GM18505 (cell line): ENCODE results near the gene LRRTM4.
"Not testable (repeated sequence)": the region's sequence is repeated elsewhere in the genome, so short reads cannot be mapped to it uniquely, and the experiment has no call there.

Source experiments
- ATAC-seq: cut with Tn5 transposase; IDR thresholded peaks from one replicate; pipeline ENCODE4 v1.9.1; 2021; ENCODE audit not compliant: unreplicated experiment
- POLR2A ChIP-seq: IDR thresholded peaks from 4 replicates; pipeline ENCODE4 v1.6.1; 2011; ENCODE audit warnings: borderline replicate concordance; ENCODE audit not compliant: insufficient read depth, insufficient read length; ENCODE audit errors: extremely low read depth

The LRRTM4 gene

DNA sequence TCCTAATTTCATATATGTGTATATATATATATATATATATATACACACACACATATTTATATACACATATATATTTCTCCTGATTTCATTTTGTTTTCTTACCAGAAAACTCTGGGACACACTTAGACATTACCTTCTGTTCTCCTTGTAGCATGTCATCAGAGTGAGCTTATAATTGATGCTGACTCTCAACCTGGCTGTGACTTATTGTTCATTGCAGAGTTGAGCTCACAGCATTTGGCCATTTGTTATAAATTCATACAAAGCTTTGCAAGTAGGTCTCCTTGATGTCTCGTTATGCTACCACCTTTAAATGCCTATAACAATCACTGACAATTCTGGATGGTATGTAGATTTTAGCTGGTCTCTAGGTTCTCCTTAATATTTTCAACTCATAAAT, 314.8 kb downstream of the LRRTM4 start:
- no peak for TF ChIP-seq POLR2A
- ATAC-seq = no peak

DNA sequence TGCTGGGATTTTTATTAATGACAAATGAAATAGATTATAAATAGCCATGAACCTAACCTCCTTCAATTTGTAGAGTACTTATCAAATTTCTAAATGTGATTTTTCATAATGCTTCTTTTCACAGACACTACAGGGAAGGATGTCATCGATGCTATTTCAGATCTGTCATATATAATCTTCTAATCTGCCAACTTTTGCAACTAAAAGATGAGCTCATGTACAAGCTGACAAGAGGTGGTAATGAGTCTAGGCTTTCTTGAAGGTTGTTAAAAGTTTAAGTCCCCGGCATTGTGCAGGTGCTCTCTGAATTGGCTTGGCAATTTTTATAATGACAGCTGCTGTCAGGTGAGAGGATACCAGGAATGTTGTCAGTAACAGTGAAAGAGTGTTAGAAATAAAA, 320.4 kb downstream of the LRRTM4 start:
- no peak for ATAC-seq
- no peak for TF ChIP-seq POLR2A

DNA sequence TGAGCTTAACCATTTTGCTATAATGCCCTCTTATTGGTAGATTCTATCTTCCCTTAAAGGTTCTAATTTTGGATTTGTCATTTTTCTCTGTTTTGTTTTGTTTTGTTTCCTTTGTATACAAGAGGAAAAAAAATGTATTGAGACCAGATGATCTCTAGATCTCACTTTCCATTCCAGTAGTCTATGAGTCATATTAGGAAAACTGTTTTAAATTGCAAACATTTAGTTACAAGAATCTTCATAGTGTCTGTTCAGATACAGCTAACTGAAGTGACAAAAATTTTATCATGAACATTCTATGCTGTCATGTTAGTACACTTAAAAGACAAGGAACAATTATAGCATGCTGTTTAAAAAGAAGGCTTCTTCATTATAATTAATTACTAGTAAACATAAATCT, 322.8 kb downstream of the LRRTM4 start:
- ATAC-seq = no peak

DNA sequence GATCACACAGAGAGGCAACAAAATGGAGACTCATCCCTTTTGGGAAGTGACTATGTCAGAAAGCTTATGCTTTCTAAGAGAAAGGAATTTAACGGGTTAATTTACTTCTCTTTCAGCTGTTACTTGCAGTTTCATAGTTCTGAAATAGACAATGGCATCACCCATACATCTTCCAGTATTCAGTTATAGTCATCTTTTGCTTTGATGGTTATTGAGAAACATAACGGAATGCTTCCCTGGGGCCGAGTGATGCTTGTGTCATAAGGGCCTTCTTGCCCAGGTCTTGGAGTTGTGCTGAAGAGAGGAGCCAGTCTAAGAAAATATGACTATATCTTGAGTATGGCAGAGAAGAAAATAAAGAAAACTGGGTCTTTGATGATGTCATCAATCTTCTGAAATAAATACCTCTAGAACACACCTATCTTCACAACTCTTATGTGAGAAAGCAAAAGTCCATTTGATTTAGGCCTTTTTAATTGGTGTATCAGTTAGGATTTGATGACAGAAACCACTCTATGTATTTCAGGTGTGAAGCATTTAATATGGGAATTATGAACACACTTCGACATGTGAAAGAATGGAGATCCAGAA, 328.2 kb downstream of the LRRTM4 start:
- ATAC-seq = no peak
- no peak for TF ChIP-seq POLR2A

More for the DNA sequence above, 322.8 kb downstream of the LRRTM4 start:
- no peak for TF ChIP-seq POLR2A

DNA sequence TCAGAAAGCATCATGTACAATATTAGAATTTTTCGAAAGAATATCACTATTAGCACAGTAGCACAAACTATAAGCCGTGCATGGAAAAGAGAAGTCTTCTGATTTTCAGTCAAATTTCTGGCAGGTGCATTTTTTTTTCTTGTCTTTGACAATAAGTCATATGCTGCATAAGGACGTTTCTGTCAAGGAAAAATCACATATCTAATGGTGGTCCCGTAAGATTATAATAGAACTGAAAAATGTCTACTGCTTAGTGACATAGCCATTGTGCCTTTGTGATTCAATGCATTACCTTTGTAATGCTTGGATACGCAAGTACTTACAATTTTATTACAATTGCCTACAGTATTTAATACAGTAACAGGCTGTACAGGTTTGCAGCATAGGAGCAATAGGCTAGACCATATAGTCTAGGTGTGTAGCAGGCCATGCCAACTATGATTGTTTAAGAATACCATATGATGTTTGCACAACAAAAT, 329.3 kb downstream of the LRRTM4 start:
- TF ChIP-seq POLR2A = no peak
- ATAC-seq = no peak

DNA sequence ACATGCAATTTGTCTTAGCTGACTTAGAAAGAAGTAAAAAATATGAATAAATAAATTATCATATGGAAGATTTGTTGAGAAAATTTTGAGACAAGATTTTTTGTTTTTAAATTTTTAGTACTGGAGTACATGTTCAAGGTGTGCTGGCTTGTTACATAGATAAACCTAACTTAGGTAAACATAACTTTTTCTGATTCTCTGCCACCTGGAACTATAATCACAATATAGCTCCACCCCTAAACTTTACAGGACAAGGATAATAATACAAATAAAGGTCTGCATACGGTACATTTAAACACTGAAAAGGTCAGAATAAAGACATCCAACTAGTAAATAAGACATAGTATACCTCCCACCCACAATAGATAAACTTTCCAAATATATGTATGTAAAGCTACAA, 330.5 kb downstream of the LRRTM4 start:
- TF ChIP-seq POLR2A = no peak
- no peak for ATAC-seq

DNA sequence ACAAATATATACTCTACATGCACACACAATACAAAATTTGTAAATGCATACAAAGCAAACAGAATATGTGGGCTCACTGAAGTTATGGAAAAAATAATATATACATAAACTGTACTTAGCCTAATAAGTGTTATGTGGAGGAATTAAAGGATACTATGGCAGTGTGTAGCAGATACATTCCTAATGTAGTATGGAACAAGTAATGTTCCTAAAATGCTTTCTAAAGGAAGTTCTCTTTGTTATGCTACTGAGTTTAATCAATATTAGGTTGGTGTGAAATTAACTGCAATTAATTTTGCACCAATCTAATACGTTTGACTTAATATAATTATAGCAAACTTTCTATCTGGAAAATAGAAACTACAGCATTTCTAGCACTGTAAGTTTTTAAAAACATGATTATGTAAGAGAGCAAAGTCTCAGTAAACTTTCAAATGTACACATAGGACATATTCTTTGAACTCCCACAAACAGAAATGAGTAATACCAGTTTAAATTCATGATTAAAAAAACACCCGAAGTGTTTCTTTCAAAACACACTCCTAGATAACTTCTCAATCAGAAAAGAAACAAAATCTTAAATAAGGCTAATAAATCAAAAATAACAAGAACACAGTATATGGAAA, 331.3 kb downstream of the LRRTM4 start:
- ATAC-seq = no peak
- no peak for TF ChIP-seq POLR2A

DNA sequence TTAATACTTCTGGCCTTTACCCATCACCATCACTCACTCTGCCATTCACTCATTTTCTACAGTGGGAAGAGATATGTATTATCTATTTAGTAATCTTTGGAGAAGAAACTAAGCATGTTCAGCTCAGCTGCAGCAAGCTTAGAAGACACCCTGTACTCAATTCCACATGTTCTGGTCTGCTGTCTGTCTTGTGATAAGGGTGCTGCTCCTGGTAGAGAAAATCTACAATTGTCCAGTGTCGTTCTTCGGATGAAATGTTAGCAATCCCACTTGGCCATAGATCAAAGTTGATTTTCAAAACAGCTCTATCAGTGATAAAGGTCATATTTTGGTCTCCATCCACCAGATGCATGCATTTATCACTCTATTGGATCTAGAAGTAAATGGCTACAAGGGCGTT, 337.1 kb downstream of the LRRTM4 start:
- TF ChIP-seq POLR2A = no peak
- no peak for ATAC-seq

DNA sequence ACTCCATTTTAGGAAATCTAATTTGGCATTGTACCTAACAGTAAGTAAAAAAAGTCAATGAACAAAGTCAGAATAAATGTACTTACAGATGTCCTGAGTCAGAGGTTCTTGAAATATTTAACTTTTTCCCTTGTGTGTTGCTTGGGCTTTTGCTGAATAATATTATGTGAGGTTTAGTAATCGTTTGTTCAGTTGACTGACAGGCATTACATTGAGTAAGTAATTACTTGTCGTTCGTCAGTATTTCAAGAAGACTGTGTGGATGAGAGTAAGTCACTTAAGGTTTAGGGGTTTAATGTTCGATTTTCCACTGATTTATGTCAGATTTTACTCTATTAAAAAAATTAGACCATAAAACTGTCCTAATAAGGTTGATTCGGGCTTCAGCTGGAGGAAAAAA, 342.9 kb downstream of the LRRTM4 start:
- no peak for ATAC-seq
- no peak for TF ChIP-seq POLR2A

DNA sequence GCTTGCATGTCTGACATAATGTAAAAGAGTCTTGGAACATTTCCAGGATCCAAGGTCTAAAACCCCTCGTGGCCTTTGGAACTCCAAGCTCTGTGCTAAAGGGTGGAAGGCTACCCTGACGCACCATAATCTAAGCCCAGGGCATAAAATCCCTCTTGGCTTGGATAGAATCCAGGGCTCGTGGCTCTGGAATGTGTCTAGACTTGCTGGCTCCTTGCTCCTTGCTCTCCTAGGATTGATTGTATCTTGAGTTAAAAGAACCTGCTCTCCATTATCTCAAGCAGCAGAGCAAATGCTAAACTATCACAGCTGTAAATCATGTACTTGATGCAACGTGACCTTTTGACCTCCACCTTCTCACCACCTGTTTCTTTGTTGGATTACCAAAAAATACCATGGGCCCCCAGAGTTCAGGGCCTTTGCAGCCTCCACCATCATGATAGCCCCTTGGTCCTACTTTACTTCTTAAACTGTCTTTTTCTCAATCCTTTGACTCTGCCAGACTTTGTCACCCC, 346.9 kb downstream of the LRRTM4 start:
- not testable (repeated sequence) for ATAC-seq

DNA sequence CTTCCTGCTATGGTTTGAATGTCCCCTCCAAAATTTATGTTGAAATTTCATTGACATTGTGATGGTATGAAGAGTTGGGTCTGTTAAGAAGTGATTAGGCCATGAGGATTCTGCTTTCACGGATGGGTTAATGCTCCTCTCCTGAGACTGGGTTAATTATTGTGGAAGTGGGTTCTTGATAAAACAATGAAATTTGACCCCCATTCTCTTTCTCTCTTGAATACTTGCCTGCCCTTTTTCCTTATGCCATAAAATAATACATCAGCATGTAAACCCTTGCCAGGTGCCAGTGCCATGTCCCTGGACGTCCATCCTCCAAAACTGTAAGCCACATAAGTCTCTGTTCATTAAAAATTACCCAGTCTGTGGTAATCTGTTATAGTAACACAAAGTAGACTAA, 352.8 kb downstream of the LRRTM4 start:
- no peak for ATAC-seq
- no peak for TF ChIP-seq POLR2A

DNA sequence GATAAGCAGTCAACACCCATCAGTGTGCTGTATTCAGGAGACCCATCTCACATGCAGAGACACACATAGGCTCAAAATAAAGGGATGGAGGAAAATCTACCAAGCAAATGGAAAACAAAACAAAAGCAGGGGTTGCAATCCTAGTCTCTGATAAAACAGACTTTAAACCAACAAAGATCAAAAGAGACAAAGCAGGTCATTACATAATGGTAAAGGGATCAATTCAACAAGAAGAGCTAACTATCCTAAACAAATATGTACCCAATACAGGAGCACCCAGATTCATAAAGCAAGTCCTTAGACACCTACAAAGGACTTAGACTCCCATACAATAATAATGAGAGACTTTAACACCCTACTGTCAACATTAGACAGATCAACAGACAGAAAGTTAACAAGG, 358.2 kb downstream of the LRRTM4 start:
- not testable (repeated sequence) for ATAC-seq

DNA sequence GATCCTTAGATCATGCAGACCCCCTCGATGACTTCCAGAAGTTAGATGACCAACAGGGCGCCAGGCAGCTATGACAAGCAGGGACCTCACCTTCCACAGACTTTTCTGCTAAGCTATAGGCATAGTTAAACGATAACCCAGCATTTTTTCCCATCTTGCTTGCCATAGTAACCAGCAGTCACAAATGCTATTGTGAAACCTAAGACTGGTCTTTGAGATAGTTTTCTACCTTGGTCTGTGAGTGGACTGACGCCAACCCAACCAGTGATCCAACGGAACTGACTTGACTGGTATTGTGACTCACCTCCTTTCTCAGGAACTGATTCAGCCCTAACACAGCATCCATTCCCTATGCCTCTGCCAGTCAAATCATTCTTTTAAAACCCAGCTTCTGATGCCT, 361.2 kb downstream of the LRRTM4 start:
- TF ChIP-seq POLR2A = no peak
- ATAC-seq = no peak

DNA sequence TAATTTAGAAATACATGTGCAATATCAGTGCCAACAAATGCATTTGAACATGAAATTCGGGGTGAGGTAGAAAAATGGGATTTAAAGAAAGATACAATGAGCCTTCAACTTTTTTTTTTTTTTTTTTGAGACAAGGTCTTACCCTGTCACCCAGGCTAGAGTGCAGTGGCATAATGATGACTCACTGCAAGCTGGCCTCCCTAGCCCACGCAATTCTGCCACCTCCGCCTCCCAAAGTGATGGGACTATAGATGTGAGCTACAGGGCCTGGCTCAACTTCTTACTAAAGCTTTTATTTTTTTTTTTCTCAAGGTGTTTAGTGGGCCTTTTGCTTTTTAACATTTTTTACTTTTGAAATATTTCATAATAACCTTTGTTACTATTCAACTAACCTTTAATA, 365.6 kb downstream of the LRRTM4 start:
- no peak for TF ChIP-seq POLR2A
- no peak for ATAC-seq

DNA sequence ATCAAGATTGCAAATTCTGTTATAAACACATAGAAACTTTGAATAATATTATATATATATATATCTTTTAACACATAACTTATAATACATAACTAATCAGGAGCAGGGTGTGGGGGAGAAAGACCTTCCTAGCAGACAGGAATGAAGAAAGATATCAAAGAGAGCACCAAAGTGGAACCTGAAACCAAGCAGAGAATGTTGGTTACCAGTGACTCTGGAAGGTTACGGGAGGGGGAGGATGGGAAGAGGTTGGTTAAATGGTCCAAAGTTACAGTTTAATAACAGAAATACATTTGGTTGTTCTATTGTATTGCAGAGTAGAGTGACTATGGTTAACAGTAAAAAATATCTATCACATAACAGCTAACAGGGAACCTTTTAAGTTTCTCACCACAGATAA, 366.7 kb downstream of the LRRTM4 start:
- no peak for TF ChIP-seq POLR2A
- no peak for ATAC-seq
